ENCODE measurements around the gene PDE6B. TPM values are rescaled to one million over a fixed set of nuclear protein-coding genes. Genes with fewer than 3 reads are reported as not detected.
"Not testable (repeated sequence)": the region's sequence is repeated elsewhere in the genome, so short reads cannot be mapped to it uniquely, and the experiment has no call there.

PDE6B gene
- total RNA-seq, 1 experiment from 2014 or later: not detected

DNA sequence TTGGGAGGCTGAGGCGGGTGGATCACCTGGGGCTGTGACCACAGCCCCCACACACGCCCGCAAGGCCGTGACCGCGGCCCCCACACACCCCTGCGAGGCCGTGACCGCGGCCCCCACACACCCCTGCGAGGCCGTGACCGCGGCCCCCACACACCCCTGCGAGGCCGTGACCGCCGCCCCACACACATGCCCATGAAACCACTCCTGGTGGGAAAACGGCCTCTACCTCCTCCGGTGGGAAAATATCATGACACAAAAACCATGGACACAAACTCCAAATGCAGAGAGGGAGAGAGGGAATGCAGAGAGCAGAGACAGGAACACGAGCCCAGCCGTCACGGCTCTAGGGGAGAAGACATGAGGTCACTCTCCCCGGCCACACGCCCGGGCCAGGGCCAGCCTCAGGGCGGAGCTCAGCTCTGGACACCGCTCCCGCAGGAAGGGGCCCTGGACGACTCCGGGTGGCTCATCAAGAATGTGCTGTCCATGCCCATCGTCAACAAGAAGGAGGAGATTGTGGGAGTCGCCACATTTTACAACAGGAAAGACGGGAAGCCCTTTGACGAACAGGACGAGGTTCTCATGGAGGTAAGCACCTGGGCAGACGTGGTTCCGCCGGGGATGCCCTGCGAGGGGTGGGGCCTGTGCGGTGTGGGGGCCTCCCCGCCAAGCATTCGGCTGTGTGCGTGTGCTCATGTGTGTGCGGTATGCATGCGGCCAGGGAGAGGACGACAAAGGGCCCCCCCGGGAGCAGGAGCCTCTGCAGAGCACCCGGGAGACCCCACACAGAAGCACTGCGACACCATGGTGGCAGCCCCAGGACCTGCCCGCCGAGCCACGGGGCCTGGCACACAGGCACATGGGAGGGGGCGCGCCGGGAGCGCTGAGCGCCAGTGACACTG is 31.3 kb downstream of the PDE6B start:
- no peak for DNase-seq (ENCODE audit: low spot score)

DNA sequence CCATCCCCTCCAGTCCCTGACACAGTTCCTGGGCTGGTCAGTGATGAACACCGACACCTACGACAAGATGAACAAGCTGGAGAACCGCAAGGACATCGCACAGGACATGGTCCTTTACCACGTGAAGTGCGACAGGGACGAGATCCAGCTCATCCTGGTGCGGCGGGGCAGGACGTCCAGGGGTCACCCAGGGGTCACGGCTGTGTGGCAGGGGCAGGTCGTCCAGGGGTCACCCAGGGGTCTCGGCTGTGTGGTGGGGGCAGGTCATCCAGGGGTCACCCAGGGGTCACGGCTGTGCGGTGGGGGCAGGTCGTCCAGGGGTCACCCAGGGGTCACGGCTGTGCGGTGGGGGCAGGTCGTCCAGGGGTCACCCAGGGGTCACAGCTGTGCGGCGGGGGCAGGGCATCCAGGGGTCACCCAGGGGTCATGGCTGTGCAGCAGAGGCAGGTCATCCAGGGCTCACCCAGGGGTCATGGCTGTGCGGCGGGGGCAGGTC is 32.0 kb downstream of the PDE6B start:
- DNase-seq (ENCODE audit: low spot score): no peak

DNA sequence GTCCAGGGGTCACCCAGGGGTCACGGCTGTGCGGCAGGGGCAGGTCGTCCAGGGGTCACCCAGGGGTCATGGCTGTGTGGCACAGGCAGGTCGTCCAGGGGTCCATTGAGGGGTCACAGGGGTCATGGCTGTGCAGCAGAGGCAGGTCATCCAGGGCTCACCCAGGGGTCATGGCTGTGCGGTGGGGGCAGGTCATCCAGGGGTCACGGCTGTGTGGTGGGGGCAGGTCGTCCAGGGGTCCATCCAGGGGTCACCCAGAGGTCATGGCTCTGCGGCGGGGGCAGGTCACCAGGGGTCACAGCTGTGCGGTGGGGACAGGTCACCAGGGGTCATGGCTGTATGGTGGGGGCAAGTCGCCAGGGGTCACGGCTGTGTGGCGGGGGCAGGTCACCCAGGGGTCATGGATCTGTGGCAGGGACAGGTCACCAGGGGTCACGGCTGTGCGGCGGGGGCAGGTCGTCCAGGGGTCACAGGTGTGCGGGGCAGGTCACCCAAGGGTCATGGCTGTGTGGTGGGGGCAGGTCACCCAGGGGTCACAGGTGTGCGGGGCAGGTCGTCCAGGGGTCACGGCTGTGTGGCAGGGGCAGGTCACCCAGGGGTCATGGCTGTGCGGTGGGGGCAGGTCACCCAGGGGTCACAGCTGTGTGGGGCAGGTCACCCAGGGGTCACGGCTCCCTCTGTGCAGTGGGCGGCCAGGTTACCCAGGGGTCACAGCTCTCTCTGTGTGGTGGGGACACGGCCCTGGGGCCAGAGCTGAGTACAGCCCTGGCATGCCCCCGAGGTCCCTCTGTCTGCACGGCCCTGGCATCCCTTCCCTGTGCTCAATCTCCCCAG is 32.7 kb downstream of the PDE6B start:
- no peak for DNase-seq (ENCODE audit: low spot score)

DNA sequence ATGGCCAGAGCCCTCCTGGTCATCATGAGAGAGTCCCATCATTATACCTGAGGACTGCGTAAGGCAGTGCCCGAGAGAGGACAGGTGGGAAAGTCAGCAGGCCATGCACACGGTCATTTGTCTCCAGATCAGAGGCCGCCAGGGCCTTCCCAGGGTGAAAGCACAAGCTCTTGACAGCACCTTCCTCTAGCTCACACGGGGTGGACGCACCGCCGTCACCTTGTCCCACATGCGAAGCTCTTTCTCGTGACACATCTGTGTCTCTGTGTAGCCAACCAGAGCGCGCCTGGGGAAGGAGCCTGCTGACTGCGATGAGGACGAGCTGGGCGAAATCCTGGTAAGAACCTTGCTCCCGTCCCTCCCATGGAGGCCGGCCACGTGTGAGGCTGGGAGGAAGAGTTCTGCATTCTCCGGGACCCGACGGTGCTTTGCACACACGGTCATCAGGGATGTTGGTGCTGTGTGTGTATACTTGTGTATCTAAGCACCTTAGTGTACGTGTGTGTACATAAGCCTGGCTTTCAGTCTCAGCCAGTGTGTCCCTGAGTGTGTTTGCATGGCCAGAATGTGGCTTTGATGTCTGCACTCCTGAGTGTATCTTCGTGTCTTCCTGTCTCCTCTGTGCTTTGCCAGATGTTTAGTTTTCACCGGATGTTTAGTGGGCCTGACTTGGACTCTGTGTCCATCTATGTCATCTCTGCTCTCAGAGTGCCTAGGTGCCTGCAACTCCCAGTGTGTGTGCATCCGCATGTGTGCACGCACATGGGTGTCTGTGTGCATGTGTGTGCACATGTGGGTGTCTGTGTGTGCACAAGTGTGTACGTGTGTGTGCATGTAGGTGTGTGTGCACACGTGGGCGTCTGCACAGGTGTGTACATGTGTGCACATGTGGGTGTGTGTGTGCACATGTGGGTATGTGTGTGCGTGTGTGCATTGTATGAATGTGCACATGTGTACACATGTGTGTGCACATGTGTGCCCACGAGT is 33.6 kb downstream of the PDE6B start:
- no peak for DNase-seq (ENCODE audit: low spot score)

DNA sequence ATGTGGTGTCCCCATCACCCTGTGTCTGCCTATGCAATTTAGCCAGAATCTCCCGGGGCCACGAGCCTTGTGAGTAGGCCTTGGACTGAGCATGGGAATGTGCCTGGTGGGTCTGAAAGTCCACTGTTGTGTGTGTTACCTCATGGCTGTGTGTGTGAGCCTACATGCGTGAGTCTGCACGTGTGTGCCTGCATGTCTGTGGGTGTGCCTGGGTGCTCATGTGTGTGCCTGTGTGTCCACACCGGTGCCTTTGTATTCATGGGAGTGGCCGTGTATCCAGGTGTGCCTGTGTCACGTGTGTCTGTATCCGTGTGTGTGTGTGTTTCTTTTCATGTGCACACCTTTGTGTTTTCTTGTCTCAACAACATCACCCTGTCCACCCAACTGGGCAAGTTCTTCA is 34.5 kb downstream of the PDE6B start:
- DNase-seq (ENCODE audit: low spot score): no peak

DNA sequence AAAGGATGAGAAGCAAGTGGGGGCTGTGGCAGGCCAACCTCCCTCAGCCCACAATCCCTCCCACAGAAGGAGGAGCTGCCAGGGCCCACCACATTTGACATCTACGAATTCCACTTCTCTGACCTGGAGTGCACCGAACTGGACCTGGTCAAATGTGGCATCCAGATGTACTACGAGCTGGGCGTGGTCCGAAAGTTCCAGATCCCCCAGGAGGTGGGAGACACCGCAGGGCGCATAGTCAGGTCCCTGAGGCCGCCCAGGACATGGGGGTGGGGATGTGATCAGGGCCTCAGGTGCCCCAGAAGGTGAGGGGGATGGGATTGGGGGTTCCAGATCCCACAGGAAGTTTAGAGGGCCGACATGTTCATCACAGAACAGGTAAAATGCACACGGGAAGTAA is 35.0 kb downstream of the PDE6B start:
- no peak for DNase-seq (ENCODE audit: low spot score)

DNA sequence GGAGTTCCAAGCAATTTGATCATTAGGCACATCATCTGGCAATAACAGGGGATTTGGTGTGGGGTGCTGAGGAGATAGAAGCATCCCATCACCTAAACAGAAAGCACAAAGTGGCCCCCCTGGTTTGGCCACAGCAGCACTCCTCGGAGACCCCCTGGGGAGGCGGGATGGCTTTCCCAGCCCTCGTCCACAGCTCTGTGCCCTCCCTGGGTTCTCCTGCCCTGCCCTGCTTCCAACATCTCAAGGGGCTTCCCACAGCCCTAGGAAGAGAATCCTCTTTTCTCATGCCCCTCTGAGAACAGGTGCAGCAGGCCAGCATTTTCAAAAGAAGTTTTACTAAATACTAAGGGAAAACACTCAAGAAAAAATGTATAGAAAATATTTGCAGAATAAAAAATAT is 35.9 kb downstream of the PDE6B start:
- DNase-seq (ENCODE audit: low spot score): no peak

DNA sequence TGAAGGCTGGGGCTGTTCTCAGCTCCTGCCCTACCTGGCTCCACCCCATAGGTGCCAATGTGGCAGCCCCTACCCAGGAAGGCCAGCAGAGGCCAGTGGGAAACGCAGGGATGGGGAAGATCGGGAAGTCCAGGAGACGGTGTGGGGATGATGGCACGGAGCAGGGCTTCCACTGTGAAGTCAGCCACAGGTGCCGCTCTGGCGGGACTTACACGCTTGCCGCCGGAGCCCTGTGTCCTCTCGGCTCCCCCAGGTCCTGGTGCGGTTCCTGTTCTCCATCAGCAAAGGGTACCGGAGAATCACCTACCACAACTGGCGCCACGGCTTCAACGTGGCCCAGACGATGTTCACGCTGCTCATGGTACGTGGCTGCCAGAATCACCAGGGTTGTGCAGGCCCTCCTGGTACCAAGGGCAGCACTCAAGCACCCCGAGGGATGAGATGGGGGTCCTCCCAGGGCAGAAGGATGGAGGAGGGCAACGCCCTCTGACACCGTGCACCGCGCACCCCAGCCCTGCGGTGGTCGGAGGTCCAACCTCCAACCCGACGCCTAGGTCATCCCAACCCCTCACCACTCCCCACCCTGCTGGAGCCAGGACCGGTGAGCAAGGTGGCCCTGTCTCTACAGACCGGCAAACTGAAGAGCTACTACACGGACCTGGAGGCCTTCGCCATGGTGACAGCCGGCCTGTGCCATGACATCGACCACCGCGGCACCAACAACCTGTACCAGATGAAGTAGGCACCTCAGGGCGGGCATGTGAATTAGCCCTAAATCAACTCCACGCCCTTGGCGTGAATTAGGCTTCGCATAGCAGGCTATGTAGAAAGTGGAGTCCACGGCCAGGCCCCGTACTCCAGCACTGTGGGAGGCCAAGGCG is 36.7 kb downstream of the PDE6B start:
- no peak for DNase-seq (ENCODE audit: low spot score)

DNA sequence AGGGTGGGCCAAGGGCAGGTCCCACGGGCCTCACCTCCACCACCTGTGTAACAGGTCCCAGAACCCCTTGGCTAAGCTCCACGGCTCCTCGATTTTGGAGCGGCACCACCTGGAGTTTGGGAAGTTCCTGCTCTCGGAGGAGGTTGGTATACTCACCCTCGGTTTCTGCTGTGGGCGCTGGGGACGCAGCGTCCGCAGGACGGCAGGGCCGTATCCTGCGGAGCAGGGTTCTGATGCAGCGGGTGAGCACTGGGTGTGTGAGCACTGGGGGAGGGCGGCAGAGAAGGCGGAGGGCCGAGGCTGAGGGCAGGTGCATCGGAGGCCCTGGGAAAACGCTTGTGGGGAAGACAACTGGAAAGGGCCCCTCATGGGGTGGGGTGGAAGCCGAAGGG is 37.7 kb downstream of the PDE6B start:
- no peak for DNase-seq (ENCODE audit: low spot score)

DNA sequence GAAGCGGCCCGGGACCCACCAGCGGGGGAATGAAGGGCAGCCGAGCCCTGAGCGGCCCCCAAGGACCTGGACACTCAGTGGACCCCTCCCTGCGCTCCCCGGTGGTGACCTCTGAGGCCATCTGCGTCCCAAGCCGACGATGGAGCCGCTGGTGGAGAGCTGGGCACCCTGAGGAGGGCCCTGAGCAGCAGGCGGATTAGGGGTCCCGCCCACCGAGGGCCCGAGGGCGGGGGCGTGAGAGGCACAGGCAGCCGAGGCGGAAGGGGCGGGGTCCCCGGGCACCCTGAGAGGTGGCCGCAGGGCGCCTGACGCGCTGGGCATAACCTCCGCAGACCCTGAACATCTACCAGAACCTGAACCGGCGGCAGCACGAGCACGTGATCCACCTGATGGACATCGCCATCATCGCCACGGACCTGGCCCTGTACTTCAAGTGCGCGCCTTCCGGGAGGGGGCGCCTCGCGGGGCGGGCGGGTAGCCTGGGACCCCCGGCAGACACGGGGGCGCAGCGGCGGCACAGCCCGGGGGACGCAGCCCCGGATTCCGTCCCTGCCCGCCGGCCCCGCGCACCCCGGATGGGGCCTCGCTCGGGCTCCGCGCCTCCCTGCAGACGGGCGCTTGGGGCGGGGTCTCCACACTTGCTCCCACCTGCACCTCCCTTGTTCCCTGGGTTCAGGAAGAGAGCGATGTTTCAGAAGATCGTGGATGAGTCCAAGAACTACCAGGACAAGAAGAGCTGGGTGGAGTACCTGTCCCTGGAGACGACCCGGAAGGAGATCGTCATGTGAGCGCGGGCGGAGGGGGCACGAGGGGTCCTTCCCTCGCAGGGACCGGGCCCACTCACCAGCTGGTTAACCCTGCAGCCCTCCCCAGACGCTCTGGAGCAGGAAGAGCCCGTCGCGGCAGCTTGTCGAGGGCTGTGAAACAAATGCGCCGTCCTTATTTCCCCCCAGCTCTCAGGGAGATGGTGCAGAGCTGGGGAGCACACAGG is 38.4 kb downstream of the PDE6B start:
- DNase-seq (ENCODE audit: low spot score): no peak

DNA sequence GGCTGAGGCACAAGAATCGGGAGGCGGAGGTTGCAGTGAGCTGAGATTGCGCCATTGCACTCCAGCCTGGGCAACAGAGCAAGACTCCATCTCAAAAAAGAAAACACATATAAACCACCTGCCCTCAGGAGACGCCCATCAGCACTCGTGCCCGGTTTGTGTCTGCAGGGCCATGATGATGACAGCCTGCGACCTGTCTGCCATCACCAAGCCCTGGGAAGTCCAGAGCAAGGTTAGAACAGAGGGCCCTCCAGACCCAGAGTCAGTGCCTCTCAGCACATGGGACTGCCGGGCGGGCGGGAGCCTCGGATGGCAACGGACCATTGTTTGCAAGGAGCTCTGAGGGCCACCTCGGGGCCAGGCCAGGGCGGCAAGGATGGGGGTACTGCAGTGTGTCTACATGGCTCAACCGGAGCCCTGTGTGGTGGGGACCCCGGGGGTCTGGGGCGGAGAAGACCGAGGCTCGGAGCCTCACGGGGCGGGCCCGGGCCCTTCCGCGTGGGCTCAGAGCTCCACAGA is 39.4 kb downstream of the PDE6B start:
- DNase-seq (ENCODE audit: low spot score): no peak

DNA sequence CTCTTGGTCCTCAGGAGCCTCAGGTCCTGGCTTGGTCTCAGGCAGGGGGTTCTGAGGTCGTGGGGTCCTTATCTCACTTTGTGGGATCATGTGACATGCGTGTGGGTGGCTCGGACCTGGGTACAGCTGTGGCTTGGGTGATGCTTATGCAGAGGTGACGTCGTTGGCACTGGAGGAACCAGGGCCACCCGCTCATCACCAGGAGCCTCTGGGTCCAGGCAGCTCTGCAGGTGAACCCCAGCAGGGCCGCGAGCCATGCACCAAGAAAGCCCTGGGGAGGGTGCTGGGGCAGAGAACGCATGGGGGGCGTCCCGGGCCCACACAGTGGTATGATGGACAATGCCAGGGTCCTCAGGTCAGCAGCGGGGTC is 40.0 kb downstream of the PDE6B start:
- DNase-seq (ENCODE audit: low spot score): no peak

DNA sequence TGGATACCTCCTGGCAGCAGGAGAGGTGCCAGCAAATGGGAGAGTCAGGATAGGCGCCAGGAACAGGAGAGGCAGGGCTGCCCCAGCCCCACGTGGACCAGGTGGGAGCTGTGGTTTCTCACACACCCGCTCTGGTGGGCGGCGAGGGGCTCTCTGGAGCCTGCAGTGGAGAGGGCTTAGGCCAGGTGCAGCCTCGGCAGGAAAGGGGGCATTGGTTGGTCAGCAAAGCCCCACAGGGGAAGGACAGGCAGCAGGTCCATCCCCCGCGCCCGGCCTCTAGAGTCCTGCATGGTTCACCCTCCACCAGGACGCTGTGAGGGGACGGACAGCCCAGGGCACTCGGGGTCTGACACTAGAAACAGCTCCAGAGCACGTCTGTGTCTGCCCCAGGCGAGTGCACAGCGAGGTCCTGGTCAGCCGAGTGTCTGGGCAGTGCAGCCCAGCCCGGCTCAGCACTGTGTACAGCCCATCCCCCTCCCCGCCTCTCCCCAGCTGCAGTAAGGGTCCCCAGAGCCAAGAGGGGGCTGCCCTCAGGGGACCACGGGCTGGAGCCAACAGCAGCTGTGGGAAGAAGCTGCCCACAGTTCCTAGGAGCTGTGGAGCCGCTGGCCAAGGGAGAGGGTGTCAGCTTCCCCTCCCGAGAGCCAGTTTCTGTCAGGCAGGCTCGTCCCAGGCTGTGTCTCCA is 40.5 kb downstream of the PDE6B start:
- DNase-seq (ENCODE audit: low spot score): no peak

DNA sequence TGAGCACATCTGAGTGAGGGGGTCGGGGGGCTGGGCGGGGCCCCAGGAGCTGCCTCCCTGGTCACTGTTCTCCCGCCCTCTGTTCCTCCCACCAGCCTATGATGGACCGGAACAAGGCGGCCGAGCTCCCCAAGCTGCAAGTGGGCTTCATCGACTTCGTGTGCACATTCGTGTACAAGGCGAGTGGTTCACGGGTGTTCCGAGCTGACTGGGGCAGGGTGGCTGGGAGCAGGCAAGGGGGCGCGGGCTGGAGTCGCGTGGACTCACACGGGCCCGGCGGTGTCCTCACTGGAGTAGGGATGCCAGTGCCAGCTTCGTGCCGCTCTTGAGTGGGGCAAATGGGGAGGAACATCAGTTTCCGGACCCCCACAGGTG is 41.0 kb downstream of the PDE6B start:
- DNase-seq (ENCODE audit: low spot score): no peak

DNA sequence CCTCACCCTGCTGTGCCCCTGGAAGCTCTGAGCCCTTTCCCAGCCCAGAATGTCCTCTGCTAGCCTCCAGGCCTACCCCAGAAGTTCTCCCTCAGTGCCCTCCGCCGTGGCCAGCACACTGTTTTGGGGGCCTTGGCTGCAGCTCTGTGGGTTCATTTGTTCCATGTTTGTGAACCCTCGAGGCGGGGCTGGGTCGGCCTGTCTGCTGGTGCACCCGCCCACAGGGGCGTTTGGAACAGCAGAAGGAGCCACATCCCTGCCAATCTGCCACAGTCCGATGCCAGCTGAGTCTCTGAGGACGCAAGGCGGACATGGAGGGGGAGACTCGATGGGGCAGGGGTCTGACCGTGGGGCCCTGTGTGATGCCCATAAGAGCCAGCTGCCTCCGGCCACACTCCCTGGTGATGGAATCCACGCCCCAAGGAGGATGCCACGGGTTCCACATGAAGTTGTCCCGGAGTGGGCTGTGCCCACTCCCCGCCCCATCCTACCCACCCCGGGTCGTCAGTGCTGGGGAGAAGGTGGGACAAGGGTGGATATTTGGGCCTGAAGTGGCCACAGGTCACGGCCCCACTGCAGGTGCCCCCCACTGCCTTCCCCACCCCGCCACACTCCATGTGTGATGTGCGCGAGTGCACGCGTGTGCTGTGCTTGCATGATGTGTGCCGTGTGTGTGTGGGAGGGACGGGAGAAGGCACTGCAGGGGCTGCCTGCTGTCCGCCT is 41.6 kb downstream of the PDE6B start:
- DNase-seq (ENCODE audit: low spot score): no peak

DNA sequence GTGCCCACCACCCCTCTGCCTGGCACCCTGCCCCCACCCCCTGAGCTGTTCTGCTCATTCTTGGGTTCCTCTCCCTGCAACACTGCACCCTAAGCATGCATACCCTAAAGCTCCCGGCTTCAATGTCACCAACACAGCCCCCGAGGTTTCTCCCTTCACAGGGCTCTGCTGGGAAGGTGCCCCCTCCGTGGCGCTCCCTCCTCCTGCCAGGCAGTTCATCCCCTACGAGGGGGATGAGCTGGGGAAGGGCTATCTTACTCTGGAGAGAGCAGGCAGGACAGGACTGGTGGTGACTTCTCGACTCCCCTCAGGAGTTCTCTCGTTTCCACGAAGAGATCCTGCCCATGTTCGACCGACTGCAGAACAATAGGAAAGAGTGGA is 42.2 kb downstream of the PDE6B start:
- no peak for DNase-seq (ENCODE audit: low spot score)

DNA sequence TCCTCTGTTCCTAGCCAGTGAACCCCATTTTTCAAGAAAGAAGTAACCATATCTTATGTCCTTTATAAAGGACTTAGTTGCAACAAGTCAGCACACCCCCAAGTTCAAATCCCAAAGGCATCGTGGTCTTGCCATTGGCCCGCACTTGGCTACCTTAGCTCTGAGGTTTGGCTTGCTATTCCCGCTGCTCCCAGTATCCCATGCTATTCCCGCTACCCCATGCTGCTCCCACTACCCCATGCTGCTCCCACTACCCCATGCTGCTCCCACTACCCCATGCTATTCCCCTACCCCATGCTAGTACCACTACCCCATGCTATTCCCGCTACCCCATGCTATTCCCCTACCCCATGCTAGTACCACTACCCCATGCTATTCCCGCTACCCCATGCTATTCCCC is 42.8 kb downstream of the PDE6B start:
- not testable (repeated sequence) for DNase-seq (ENCODE audit: low spot score)

Measured in H4 (cell line).